HCT116 (cell line): Measurements from ENCODE around the gene KANK4. TPM values are rescaled to one million over a fixed set of nuclear protein-coding genes. Genes with fewer than 3 reads are reported as not detected.

Source experiments
- ATAC-seq: fragments of 200-7000 bp; cut with Tn5 transposase; 2 replicates; pipeline ENCODE4 v1.9.1; 2020; ENCODE audit warnings: mild to moderate bottlenecking, moderate library complexity
- BruUV-seq: library from RNA; stranded (reverse); fragments of 400-500 nt; replicated peaks from 2 replicates; lab custom pipeline; 2021; lab: Mats Ljungman, UMichigan
- CTCF ChIA-PET: fragments of 300-600 bp; sonication (Branson Sonifier 250); formaldehyde crosslinking; loops from one replicate; lab custom pipeline; 2021; ENCODE audit warnings: antibody characterized with exemption; lab: Charles Lee
- POLR2A ChIA-PET: fragments of 300-600, 350-600 bp; sonication (Branson Sonifier 250); formaldehyde crosslinking; loops from one replicate; lab custom pipeline; 2021; ENCODE audit warnings: antibody characterized with exemption; lab: Charles Lee
- RAD21 ChIA-PET, 2 experiments: fragments of 300-600 bp; sonication (Branson Sonifier 250); formaldehyde crosslinking; loops; one replicate each; lab custom pipeline; 2023; ENCODE audit warnings: low total read pairs in 2 of 2; ENCODE audit not compliant: uncharacterized antibody in 2 of 2, unreplicated experiment in 2 of 2, low non-redundant PET in 1 of 2; lab: Charles Lee
- DNase-seq: peaks from one replicate; pipeline ENCODE4 v3.0.0-alpha.2; 2010; ENCODE audit warnings: low read depth, low spot score
- H2AFZ ChIP-seq: fragments of 200-600 bp; shearing (Covaris generic), sonication (generic); 2 replicates; pipeline ENCODE4 v1.6.1; 2017; ENCODE audit warnings: low read depth, mixed run types, mixed read lengths, antibody characterized with exemption, low read length; ENCODE audit not compliant: poor library complexity, severe bottlenecking
- H3K27ac ChIP-seq: 2 replicates; pipeline ENCODE4 v1.5.1; 2012; ENCODE audit warnings: low read depth, low read length
- H3K27me3 ChIP-seq: fragments of 200-600 bp; sonication (generic); 2 replicates; pipeline ENCODE4 v1.6.1; 2016; ENCODE audit warnings: mixed run types, low read length, mixed read lengths; ENCODE audit not compliant: insufficient read depth
- H3K36me3 ChIP-seq, 2 experiments: fragments of 200-500 bp in 1 of 2; fragments of 200-600 bp in 1 of 2; sonication (Bioruptor generic) in 1 of 2; sonication (generic) in 1 of 2; 2 replicates each; pipeline versions ENCODE4 v1.5.1 to v1.6.1; 2014 to 2016; ENCODE audit warnings: low read length in 2 of 2, inconsistent platforms in 1 of 2, mixed read lengths in 1 of 2, mixed run types in 1 of 2; ENCODE audit not compliant: insufficient read depth in 2 of 2, control insufficient read depth in 1 of 2
- H3K4me1 ChIP-seq, 2 experiments: fragments of 200-600 bp in 1 of 2; sonication (generic) in 1 of 2; 2 replicates each; pipeline versions ENCODE4 v1.5.1 to v1.6.1; 2012 to 2017; ENCODE audit warnings: low read length in 2 of 2, inconsistent platforms in 1 of 2, mild to moderate bottlenecking in 1 of 2, mixed read lengths in 1 of 2, mixed run types in 1 of 2, moderate library complexity in 1 of 2; ENCODE audit not compliant: insufficient read depth in 2 of 2, control insufficient read depth in 1 of 2
- H3K4me2 ChIP-seq: fragments of 200-600 bp; sonication (generic); 2 replicates; pipeline ENCODE4 v1.6.1; 2017; ENCODE audit warnings: mixed run types, low read length, mixed read lengths
- H3K4me3 ChIP-seq, 2 experiments: fragments of 200-600 bp in 1 of 2; sonication (generic) in 1 of 2; replicated peaks in 1 of 2; 2 replicates each; pipeline ENCODE4 v1.5.1; 2011 to 2016; ENCODE audit warnings: low read length in 2 of 2, control low read depth in 1 of 2, low read depth in 1 of 2, mild to moderate bottlenecking in 1 of 2, mixed read lengths in 1 of 2, mixed run types in 1 of 2
- H3K79me2 ChIP-seq: fragments of 200-600 bp; sonication (generic); 2 replicates; pipeline ENCODE4 v1.6.1; 2017; ENCODE audit warnings: mild to moderate bottlenecking, mixed run types, low read length, moderate library complexity, mixed read lengths; ENCODE audit not compliant: insufficient read depth
- H3K9ac ChIP-seq: fragments of 200-600 bp; sonication (generic); 2 replicates; pipeline ENCODE4 v1.6.1; 2016; ENCODE audit warnings: low read length, mixed read lengths
- H3K9me2 ChIP-seq: fragments of 200-600 bp; sonication (generic), shearing (Covaris generic); 2 replicates; pipeline ENCODE4 v1.6.1; 2017; ENCODE audit warnings: mixed run types, mild to moderate bottlenecking, moderate library complexity; ENCODE audit not compliant: insufficient read depth
- H3K9me3 ChIP-seq, 2 experiments: fragments of 200-500 bp in 1 of 2; fragments of 200-600 bp in 1 of 2; sonication (Bioruptor generic) in 1 of 2; sonication (generic) in 1 of 2; 2 replicates each; pipeline ENCODE4 v1.6.1; 2014 to 2017; ENCODE audit warnings: low read length in 2 of 2, mixed read lengths in 2 of 2, inconsistent platforms in 1 of 2, low read depth in 1 of 2, mild to moderate bottlenecking in 1 of 2, mixed run types in 1 of 2, moderate library complexity in 1 of 2; ENCODE audit not compliant: control insufficient read depth in 1 of 2, insufficient read depth in 1 of 2
- H4K20me1 ChIP-seq: fragments of 200-600 bp; sonication (generic), shearing (Covaris generic); 2 replicates; pipeline ENCODE4 v1.6.1; 2017; ENCODE audit warnings: mixed run types, mild to moderate bottlenecking, moderate library complexity; ENCODE audit not compliant: insufficient read depth
- ATF3 ChIP-seq: IDR thresholded peaks from 2 replicates; pipeline ENCODE4 v1.6.1; 2012
- CEBPB ChIP-seq: IDR thresholded peaks from 2 replicates; pipeline ENCODE4 v1.6.1; 2012; ENCODE audit warnings: low read depth
- CTCF ChIP-seq, 3 experiments: fragments of 200-600 bp in 1 of 3; sonication (generic) in 1 of 3; IDR thresholded peaks in 2 of 3; conservative IDR thresholded peaks in 1 of 3; 2 replicates each; pipeline ENCODE4 v1.5.1; 2012 to 2017; ENCODE audit warnings: low read depth in 2 of 3, low read length in 2 of 3, antibody characterized with exemption in 1 of 3, borderline replicate concordance in 1 of 3, control low read depth in 1 of 3, mild to moderate bottlenecking in 1 of 3, mixed read lengths in 1 of 3, mixed run types in 1 of 3, moderate library complexity in 1 of 3; ENCODE audit not compliant: insufficient read depth in 1 of 3
- JUND ChIP-seq: IDR thresholded peaks from 2 replicates; pipeline ENCODE4 v1.6.1; 2012
- POLR2A ChIP-seq: IDR thresholded peaks from 2 replicates; pipeline ENCODE4 v1.7.0; 2011; ENCODE audit warnings: borderline replicate concordance; ENCODE audit not compliant: insufficient read depth, insufficient read length; ENCODE audit errors: extremely low read depth
- RAD21 ChIP-seq: IDR thresholded peaks from 2 replicates; pipeline ENCODE4 v1.6.1; 2012; ENCODE audit warnings: low read depth, mild to moderate bottlenecking
- SP1 ChIP-seq: IDR thresholded peaks from 2 replicates; pipeline ENCODE4 v1.6.1; 2012; ENCODE audit warnings: low read depth
- TCF7L2 ChIP-seq: IDR thresholded peaks from 2 replicates; pipeline ENCODE4 v1.7.0; 2011; ENCODE audit warnings: borderline replicate concordance, inconsistent platforms; ENCODE audit not compliant: insufficient read depth, insufficient read length; ENCODE audit errors: extremely low read depth
- YY1 ChIP-seq: IDR thresholded peaks from 2 replicates; pipeline ENCODE4 v1.6.1; 2011; ENCODE audit warnings: low read length, low read depth, moderate library complexity, mild to moderate bottlenecking; ENCODE audit not compliant: insufficient replicate concordance; ENCODE audit errors: extremely low read depth
- ZFX ChIP-seq: fragments of 450-650 bp; IDR thresholded peaks from 2 replicates; pipeline ENCODE4 v1.6.1; 2017
- ZNF274 ChIP-seq: fragments of 200-500 bp; sonication (Bioruptor generic); IDR thresholded peaks from 2 replicates; pipeline ENCODE4 v1.6.1; 2014; ENCODE audit warnings: mild to moderate bottlenecking, low read depth, low read length, inconsistent platforms
- intact Hi-C: fragments of 100-400 bp; cut with micrococcal nuclease; formaldehyde crosslinking; loops from 2 replicates; pipeline ENCODE4 v1.10.0; 2022
- total RNA-seq: library from RNA; stranded (reverse); gene quantifications from one replicate; pipeline ENCODE4 v1.2.1, GENCODE V29; 2021; ENCODE audit not compliant: unreplicated experiment

Gene KANK4
- total RNA-seq, 1 experiment from 2014 or later, result not detected

GRCh38 chr1:62306065-62306464, 13.2 kb downstream of the KANK4 start:
- no peaks in the 10 kb centered on the region for H3K9me3 ChIP-seq
- TF ChIP-seq CTCF (IDR thresholded peaks at IDR 0.05 in 2 of 3, conservative IDR thresholded peaks at IDR 0.05 in 1 of 3; ENCODE audit: borderline replicate concordance in 1 of 3, insufficient read depth in 1 of 3, low read depth in 2 of 3, low read length in 2 of 3) (no peak), SP1 (no peak), ATF3 (no peak), CEBPB (no peak), POLR2A (no peak), YY1 (no peak), JUND (no peak), ZNF274 (no peak), ZFX (no peak), RAD21 (no peak), TCF7L2 (no peak)
- no peaks in the 10 kb centered on the region for H3K79me2 ChIP-seq
- no peak overlapping the region for H2AFZ ChIP-seq
- no peak overlapping the region for H3K4me2 ChIP-seq
- BruUV-seq, result no TSS peak
- ChIA-PET POLR2A (no interaction called here), CTCF (no interaction called here), RAD21 (no interaction called here)
- no peak overlapping the region for H3K4me3 ChIP-seq
- DNase-seq (no peak), ATAC-seq (no peak)
- H3K27ac ChIP-seq, result no peak overlapping the region
- H3K27me3 ChIP-seq, result 0 out of 2 replicates have a peak, but pooled peaks cover 3% of the 10 kb centered on the region
- no peaks in the 10 kb centered on the region; the same call in 1 of the 2 replicates for H3K9me2 ChIP-seq
- intact Hi-C loops, result no loop called here
- H3K9ac ChIP-seq, result no peak overlapping the region
- H3K36me3 ChIP-seq, result no peaks in the 10 kb centered on the region
- H3K4me1 ChIP-seq, result no peaks in the 10 kb centered on the region
- no peaks in the 10 kb centered on the region for H4K20me1 ChIP-seq
